Activated CD4-positive, alpha-beta T cell treated with anti-CD3 and anti-CD28 coated beads for 1 hour (primary cell): ENCODE measurements around the gene PRR15.

Source experiments
- DNase-seq: peaks from one replicate; pipeline ENCODE4 v3.0.0-alpha.2; 2020

The PRR15 gene

GRCh38 chr7:29572558-29572957 lies 8.9 kb downstream of the PRR15 start:
- DNase-seq: no peak

GRCh38 chr7:29573567-29573966 lies 9.9 kb downstream of the PRR15 start:
- no peak for DNase-seq

- no peak for DNase-seq
These were observed 11.0 kb downstream of the PRR15 start for GRCh38 chr7:29574659-29575058.

- no peak for DNase-seq
These were observed 23.7 kb downstream of the PRR15 start for GRCh38 chr7:29587195-29587808.

GRCh38 chr7:29588212-29588611 lies 24.6 kb downstream of the PRR15 start:
- no peak for DNase-seq

GRCh38 chr7:29588900-29589696 lies 25.5 kb downstream of the PRR15 start:
- DNase-seq: no peak

- no peak for DNase-seq
These were observed 29.2 kb downstream of the PRR15 start for GRCh38 chr7:29592866-29593265.

- no peak for DNase-seq
These were observed 29.8 kb downstream of the PRR15 start for GRCh38 chr7:29593459-29593858.

- no peak for DNase-seq
These were observed 33.1 kb downstream of the PRR15 start for GRCh38 chr7:29596593-29597178.

GRCh38 chr7:29597266-29597665 lies 33.6 kb downstream of the PRR15 start:
- DNase-seq: no peak

- DNase-seq: no peak
These were observed 34.5 kb downstream of the PRR15 start for GRCh38 chr7:29598137-29598536.

GRCh38 chr7:29598613-29599012 lies 35.0 kb downstream of the PRR15 start:
- no peak for DNase-seq

- no peak for DNase-seq
These were observed 35.4 kb downstream of the PRR15 start for GRCh38 chr7:29599026-29599425.

- no peak for DNase-seq
These were observed 37.0 kb downstream of the PRR15 start for GRCh38 chr7:29600661-29601060.

GRCh38 chr7:29604052-29604451 lies 40.4 kb downstream of the PRR15 start:
- no peak for DNase-seq

- DNase-seq: no peak
These were observed 41.1 kb downstream of the PRR15 start for GRCh38 chr7:29604702-29605101.

- DNase-seq: no peak
These were observed 42.0 kb downstream of the PRR15 start for GRCh38 chr7:29605671-29606070.

GRCh38 chr7:29606287-29606721 lies 42.7 kb downstream of the PRR15 start:
- no peak for DNase-seq

GRCh38 chr7:29606830-29607229 lies 43.2 kb downstream of the PRR15 start:
- DNase-seq: no peak

GRCh38 chr7:29607259-29607658 lies 43.6 kb downstream of the PRR15 start:
- DNase-seq: no peak

GRCh38 chr7:29607889-29608288 lies 44.3 kb downstream of the PRR15 start:
- DNase-seq: no peak

- DNase-seq: no peak
These were observed 45.8 kb downstream of the PRR15 start for GRCh38 chr7:29609162-29610037.

GRCh38 chr7:29610086-29610485 lies 46.5 kb downstream of the PRR15 start:
- no peak for DNase-seq
